HG03571 (cell line): ENCODE measurements around the gene UHRF2.
"Not testable (repeated sequence)": the region's sequence is repeated elsewhere in the genome, so short reads cannot be mapped to it uniquely, and the experiment has no call there.

Experiments
- ATAC-seq: cut with Tn5 transposase; IDR thresholded peaks from one replicate; pipeline ENCODE4 v1.9.1; 2021; ENCODE audit not compliant: unreplicated experiment

UHRF2 gene

DNA sequence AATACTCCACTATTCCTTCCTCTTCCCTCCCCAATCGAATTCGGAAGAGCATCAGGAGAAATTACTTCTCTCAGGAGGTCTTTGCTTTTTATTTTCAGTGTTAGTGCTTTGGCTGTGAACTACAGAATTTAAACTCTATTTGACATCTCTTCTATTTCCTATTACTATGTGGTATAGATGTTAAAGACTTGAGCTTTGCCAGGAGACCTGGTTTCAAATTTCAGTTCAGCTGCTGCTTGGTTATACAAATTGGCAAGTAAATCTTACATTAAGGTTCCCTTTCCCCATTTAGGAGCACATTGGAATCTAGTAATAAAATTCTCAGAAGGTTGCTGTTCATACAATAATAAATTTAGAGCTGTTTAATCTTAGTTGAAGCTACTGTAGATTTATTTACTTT, 13.1 kb downstream of the UHRF2 start:
- ATAC-seq: no peak

- peak; percentile 88 for ATAC-seq
Observed at GRCh38 chr9:6428940-6429889, 16.2 kb downstream of the UHRF2 start.

DNA sequence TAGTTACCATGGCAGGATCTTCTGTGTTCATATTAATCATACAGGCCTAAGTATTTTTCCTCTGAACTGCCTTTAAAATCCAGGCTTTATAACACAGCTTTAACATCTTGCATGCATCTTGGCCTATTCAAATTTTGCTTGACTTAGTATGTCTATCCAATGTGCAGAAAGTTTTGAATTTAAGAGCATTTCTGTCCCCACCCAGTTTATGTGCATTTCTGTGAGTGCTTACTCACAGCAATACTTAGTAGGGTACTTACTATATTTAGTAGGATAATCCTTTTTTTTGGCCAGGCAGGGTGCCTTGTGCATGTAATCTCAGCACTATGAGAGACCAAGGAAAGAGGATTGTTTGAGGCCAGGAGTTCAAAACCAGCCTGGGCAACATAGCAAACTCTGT, 18.0 kb downstream of the UHRF2 start:
- no peak for ATAC-seq

- no peak for ATAC-seq
Observed at GRCh38 chr9:6433410-6433809, 20.4 kb downstream of the UHRF2 start.

GRCh38 chr9:6439051-6439703, 26.2 kb downstream of the UHRF2 start:
- ATAC-seq: no peak

- ATAC-seq: no peak
Observed at GRCh38 chr9:6440405-6440804, 27.4 kb downstream of the UHRF2 start.

DNA sequence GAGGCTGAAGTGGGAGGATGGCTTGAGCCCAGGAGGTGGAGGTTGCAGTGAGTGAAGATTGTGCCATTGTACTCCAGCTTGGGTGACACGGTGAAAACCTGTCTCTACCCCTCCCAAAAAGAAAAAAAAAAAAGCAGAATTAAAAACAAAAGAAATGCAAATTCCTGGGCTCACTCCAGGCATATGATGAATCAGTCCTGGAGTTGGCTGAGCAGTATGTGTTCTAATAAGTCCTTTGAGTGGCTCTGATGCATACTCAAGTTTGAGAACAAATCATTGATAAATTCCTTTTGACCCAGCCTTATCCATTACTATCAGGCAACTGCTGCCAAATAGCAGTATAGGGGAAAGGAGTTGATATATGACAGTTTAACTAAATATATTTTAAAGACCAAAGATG, 28.3 kb downstream of the UHRF2 start:
- no peak for ATAC-seq

- no peak for ATAC-seq
Observed at GRCh38 chr9:6443661-6444060, 30.7 kb downstream of the UHRF2 start.

- no peak for ATAC-seq
Observed at GRCh38 chr9:6444128-6444527, 31.1 kb downstream of the UHRF2 start.

- ATAC-seq: no peak
Observed at GRCh38 chr9:6449086-6449485, 36.1 kb downstream of the UHRF2 start.

DNA sequence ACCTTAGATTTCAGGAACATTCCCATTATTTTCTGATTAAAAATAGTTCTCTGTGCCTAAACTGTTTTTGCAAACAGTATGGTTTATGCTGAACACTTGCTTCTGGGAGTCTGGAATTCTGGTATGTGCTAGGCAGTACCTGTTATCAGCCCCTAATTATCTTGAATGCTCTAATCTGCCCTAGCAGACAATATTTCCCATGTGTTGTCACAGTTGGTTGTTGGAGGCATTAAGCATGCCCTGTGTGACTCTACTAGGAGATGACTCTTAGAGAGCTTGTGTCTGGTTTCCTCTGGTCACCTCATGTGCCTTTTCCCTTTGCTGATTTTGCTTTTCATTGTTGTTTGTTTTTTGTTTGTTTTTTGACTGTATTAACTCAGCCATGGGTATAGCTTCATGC, 36.6 kb downstream of the UHRF2 start:
- no peak for ATAC-seq

- no peak for ATAC-seq
Observed at GRCh38 chr9:6450641-6451375, 37.8 kb downstream of the UHRF2 start.

DNA sequence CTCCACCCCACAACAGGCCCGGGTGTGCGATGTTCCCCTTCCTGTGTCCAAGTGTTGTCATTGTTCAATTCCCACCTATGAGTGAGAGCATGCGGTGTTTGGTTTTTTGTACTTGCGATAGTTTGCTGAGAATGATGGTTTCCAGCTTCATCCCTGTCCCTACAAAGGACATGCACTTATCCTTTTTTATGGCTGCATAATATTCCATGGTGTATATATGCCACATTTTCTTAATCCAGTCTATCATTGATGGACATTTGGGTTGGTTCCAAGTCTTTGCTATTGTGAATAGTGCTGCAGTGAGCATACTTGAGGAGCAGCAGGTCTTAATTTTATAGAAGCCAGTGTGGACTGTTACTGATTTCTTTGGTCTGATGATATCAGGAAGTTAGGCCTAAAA, 42.3 kb downstream of the UHRF2 start:
- ATAC-seq: not testable (repeated sequence)

- ATAC-seq: not testable (repeated sequence)
Observed at GRCh38 chr9:6458704-6459103, 45.7 kb downstream of the UHRF2 start.

DNA sequence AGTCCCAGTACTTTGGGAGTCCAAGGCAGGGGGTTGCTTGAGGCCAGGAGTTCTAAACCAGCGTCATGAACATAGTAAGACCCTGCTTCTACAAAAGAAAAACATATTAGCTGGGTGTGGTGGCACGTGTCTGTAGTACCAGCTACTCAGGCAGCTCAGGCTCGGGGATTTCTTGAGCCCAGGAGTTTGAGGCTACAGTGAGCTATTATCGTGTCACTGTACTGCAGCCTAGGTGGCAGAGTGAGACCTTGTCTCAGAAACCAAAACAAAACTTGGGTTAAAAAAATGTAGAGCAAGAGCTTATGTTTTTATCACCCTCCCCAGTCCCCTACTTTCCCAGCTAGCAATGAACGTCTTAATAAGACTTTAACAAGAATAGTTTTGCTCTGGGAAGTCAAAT, 46.7 kb downstream of the UHRF2 start:
- ATAC-seq: no peak

DNA sequence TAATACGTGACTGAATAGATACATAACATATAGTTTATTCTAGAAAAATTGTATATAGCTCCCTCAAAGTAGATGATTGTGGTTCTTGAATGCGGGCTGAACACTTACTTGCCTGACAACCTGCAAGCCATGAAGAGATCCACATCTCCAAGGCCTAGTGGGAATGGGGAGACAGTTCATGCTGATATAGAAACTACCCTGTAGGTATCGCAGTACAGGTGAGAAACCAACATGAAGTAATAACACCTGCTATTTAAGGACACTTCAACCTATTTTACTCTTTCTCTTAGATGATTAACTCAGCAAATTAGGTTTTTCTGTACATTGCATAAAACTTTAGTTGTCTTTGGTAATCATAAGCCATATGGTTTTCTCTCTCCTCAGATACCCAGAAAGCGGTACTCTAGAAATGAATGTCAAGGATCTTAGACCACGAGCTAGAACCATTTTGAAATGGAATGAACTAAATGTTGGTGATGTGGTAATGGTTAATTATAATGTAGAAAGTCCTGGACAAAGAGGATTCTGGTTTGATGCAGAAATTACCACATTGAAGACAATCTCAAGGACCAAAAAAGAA, 47.3 kb downstream of the UHRF2 start:
- no peak for ATAC-seq

DNA sequence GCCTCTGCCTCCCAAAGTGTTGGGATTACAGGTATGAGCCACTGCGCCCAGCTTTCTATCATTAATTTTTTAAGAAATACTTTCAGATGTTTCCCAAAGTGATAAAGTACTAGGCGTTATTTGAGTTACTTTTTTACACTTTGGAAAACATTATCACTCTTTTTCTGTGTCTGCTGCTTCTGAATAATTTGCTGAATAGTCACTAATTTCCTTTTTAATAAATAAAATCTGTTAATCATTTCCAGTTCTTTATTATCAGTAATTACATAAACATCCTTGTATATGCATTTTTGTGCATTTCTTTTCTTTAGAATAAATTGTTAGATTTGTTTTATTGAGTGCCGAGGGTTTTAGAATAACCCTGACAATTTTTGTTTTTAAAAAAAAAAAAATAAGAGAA, 48.6 kb downstream of the UHRF2 start:
- ATAC-seq: no peak

DNA sequence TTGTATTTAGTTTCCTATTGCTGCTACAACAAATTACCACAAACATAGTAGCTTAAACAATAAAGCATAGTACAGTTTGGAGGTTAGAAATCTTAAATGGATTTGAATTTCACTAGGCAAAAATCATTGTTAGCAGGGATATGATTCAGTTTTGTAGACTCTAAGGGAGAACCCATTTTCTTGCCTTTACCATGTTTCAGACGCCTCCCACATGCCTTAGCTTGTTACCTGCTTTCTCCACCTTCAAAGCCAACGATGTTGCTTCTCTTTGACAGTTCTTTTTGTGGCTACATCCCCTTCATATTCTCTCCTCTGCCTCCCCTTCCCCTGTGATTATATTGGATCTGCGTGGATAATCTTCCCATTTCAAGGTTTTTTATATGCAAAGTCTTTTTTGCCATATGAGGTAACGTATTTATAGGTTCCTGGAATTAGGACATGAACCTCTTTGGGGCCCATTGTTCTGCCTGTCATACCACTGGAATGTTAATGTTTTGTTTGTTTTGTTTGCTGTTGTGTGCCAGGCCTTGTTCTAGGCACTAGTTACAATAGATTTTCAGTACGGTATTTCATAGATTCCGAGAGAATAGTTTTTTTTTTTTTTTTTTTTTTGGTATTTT, 54.1 kb downstream of the UHRF2 start:
- no peak for ATAC-seq

- ATAC-seq: no peak
Observed at GRCh38 chr9:6471231-6471850, 58.3 kb downstream of the UHRF2 start.

DNA sequence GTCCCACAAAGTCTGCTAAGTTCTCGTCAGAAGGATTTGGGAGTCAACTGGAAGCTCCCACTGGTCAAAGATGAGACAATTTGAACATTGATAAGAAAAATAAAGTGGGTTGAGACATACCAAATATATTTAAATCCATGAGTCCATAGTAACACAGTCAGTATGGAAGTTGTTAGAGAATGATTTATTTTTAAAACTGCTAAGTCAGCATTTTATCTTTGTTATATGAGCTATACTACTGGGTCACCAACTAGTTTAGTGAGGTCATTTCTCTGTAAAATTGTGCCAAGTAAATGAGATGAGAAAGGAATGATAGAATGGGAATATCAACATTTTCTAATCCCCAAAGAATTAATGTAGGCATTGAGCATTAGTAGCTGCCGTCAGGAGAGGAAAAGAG, 60.2 kb downstream of the UHRF2 start:
- ATAC-seq: no peak
